GM11168 (cell line): ENCODE data around the gene MIS12.

Experiments used
- in situ Hi-C: fragments of 300-500 bp; cut with MboI; formaldehyde crosslinking; loops from one replicate; pipeline ENCODE4 v1.12.0; 2022; ENCODE audit warnings: low sequenced_read_pairs; ENCODE audit not compliant: unreplicated experiment

MIS12 gene

GRCh38 chr17:5531085-5531418 lies 44.7 kb downstream of the MIS12 start:
- in situ Hi-C loops, result no loop called here

- in situ Hi-C loops, result no loop called here
Measured at GRCh38 chr17:5532581-5532980, 46.2 kb downstream of the MIS12 start.

GRCh38 chr17:5533486-5534315 lies 47.3 kb downstream of the MIS12 start:
- in situ Hi-C loops, result no loop called here

GRCh38 chr17:5535436-5535835 lies 49.1 kb downstream of the MIS12 start:
- in situ Hi-C loops, result no loop called here

GRCh38 chr17:5536866-5537650 lies 50.7 kb downstream of the MIS12 start:
- in situ Hi-C loops, result no loop called here

GRCh38 chr17:5539286-5539685 lies 52.9 kb downstream of the MIS12 start:
- in situ Hi-C loops, result no loop called here

- in situ Hi-C loops, result no loop called here
Measured at GRCh38 chr17:5540321-5540720, 54.0 kb downstream of the MIS12 start.
